ENCODE data around the gene REN. TPM values are rescaled to one million over a fixed set of nuclear protein-coding genes. Genes with fewer than 3 reads are reported as not detected.
A peak's percentile ranks its signal among the peaks of the same experiment; 100 is the strongest.

REN gene
- total and polyA plus RNA-seq, 2 donors (not counting 3 experiments of a cell fraction or from before 2014, with no cell fraction given) = 0.11 TPM; not detected in 1

- H3K4me2 ChIP-seq (ENCODE audit: insufficient read depth, low read length) = no peak overlapping the region
- intact Hi-C loops (cut with micrococcal nuclease) = no loop called here
Measured at GRCh38 chr1:204174958-204175357, 8.8 kb upstream of the REN start.

GRCh38 chr1:204172404-204173029 is 6.4 kb upstream of the REN start:
- no peak overlapping the region for H3K4me3 ChIP-seq (replicated peaks in 1 of 3; ENCODE audit: insufficient read depth in 1 of 3, low read depth in 1 of 3, low read length in 3 of 3)
- no peak for FAIRE-seq
- no peaks in the 10 kb centered on the region for H3K27me3 ChIP-seq (ENCODE audit: control insufficient read depth in 2 of 2, insufficient read depth in 2 of 2, low read length in 2 of 2)
- H3K79me2 ChIP-seq (ENCODE audit: control insufficient read depth, insufficient read depth, low read length) = no peaks in the 10 kb centered on the region
- no peak overlapping the region for H3K4me2 ChIP-seq (ENCODE audit: insufficient read depth, low read length)
- ChIA-PET CTCF (interaction anchor here (0.7 to 26.7 kb wide), 11 partner anchors 8 to 635 kb away, joined by 3 to 770 read pairs (median 3); partner anchors contain the start of genes ETNK2, GOLT1A and PLEKHA6), POLR2A (no interaction called here)
- dilution Hi-C loops (cut with MboI; ENCODE audit: extremely low pct_ligation_motif_present, low sequenced_read_pairs) = loop anchor here (25.0 kb wide), 1 partner anchor 165 kb away; no protein-coding TSS in a partner anchor
- TF ChIP-seq EZH2 (IDR thresholded peaks at IDR 0.05; ENCODE audit: borderline replicate concordance, low read depth, low read length, severe bottlenecking) (no peak), GATA2 (IDR thresholded peaks at IDR 0.05; ENCODE audit: insufficient read depth, insufficient read length, low read depth, low read length) (no peak), CTCF (IDR thresholded peaks at IDR 0.05; ENCODE audit: extremely low read depth in 1 of 2, insufficient read depth in 1 of 2, low read depth in 1 of 2, low read length in 2 of 2) (no peak), JUN (IDR thresholded peaks at IDR 0.05; ENCODE audit: borderline replicate concordance, insufficient read depth, insufficient read length, low read depth) (no peak), MYC (IDR thresholded peaks at IDR 0.05; ENCODE audit: low read depth, low read length) (no peak), FOS (IDR thresholded peaks at IDR 0.05; ENCODE audit: borderline replicate concordance, insufficient read depth, low read length) (no peak), POLR2A (IDR thresholded peaks at IDR 0.05; ENCODE audit: low read depth, low read length) (no peak), MAX (IDR thresholded peaks at IDR 0.05; ENCODE audit: insufficient read depth, insufficient read length) (no peak), POLR2AphosphoS5 (IDR thresholded peaks at IDR 0.05; ENCODE audit: insufficient read depth, low read depth, low read length) (no peak)
- H3K36me3 ChIP-seq (ENCODE audit: control insufficient read depth in 2 of 2, extremely low read depth in 1 of 2, insufficient read depth in 2 of 2, low read length in 2 of 2) = no peaks in the 10 kb centered on the region
- H3K9me1 ChIP-seq (replicated peaks; ENCODE audit: control insufficient read depth, extremely low read depth, insufficient read depth, low read length) = no peaks in the 10 kb centered on the region
- H4K20me1 ChIP-seq (replicated peaks; ENCODE audit: control insufficient read depth, extremely low read depth, insufficient read depth, low read length) = no peaks in the 10 kb centered on the region
- BruUV-seq (replicated peaks) = no TSS peak
- H3K27ac ChIP-seq (ENCODE audit: insufficient read depth, low read depth, low read length) = peak overlapping the region; percentile 48
- intact Hi-C loops (cut with micrococcal nuclease) = loop anchor here (1.0 kb wide), 2 partner anchors 19 to 26 kb away; no protein-coding TSS in a partner anchor
- H3K4me1 ChIP-seq (ENCODE audit: control insufficient read depth, extremely low read depth, insufficient read depth, low read length) = peaks cover 23% of the 10 kb centered on the region
- peak overlapping the region; percentile 54 for H2AFZ ChIP-seq (ENCODE audit: low read depth, low read length)
- H3K9me3 ChIP-seq (replicated peaks; ENCODE audit: control insufficient read depth, insufficient read depth, low read length) = peaks cover 3% of the 10 kb centered on the region
- peak; percentile 13 for DNase-seq (ENCODE audit: low read depth, low spot score)
- no peak overlapping the region for H3K9ac ChIP-seq (replicated peaks; ENCODE audit: extremely low read depth, insufficient read depth, low read length)

More at GRCh38 chr1:204174958-204175357, 8.8 kb upstream of the REN start:
- Histone ChIP-seq H4K20me1 (replicated peaks; ENCODE audit: control insufficient read depth, extremely low read depth, insufficient read depth, low read length) (no peaks in the 10 kb centered on the region), H3K4me3 (replicated peaks in 1 of 3; ENCODE audit: insufficient read depth in 1 of 3, low read depth in 1 of 3, low read length in 3 of 3) (no peak overlapping the region), H3K9ac (replicated peaks; ENCODE audit: extremely low read depth, insufficient read depth, low read length) (no peak overlapping the region), H3K27me3 (ENCODE audit: control insufficient read depth in 2 of 2, insufficient read depth in 2 of 2, low read length in 2 of 2) (no peaks in the 10 kb centered on the region), H3K36me3 (ENCODE audit: control insufficient read depth in 2 of 2, extremely low read depth in 1 of 2, insufficient read depth in 2 of 2, low read length in 2 of 2) (no peaks in the 10 kb centered on the region), H3K79me2 (ENCODE audit: control insufficient read depth, insufficient read depth, low read length) (no peaks in the 10 kb centered on the region), H3K27ac (ENCODE audit: insufficient read depth, low read depth, low read length) (no peak overlapping the region), H3K9me3 (replicated peaks; ENCODE audit: control insufficient read depth, insufficient read depth, low read length) (no peaks in the 10 kb centered on the region), H3K9me1 (replicated peaks; ENCODE audit: control insufficient read depth, extremely low read depth, insufficient read depth, low read length) (no peaks in the 10 kb centered on the region), H2AFZ (ENCODE audit: low read depth, low read length) (no peak overlapping the region), H3K4me1 (ENCODE audit: control insufficient read depth, extremely low read depth, insufficient read depth, low read length) (peaks cover 24% of the 10 kb centered on the region)
- DNase-seq (ENCODE audit: low read depth, low spot score) = no peak
- dilution Hi-C loops (cut with MboI; ENCODE audit: extremely low pct_ligation_motif_present, low sequenced_read_pairs) = loop anchor here (25.0 kb wide), 1 partner anchor 162 kb away; no protein-coding TSS in a partner anchor
- no peak for FAIRE-seq
- POLR2A ChIA-PET = no interaction called here
- no TSS peak for BruUV-seq (replicated peaks)
- TF ChIP-seq FOS (IDR thresholded peaks at IDR 0.05; ENCODE audit: borderline replicate concordance, insufficient read depth, low read length) (no peak), MYC (IDR thresholded peaks at IDR 0.05; ENCODE audit: low read depth, low read length) (no peak), POLR2A (IDR thresholded peaks at IDR 0.05; ENCODE audit: low read depth, low read length) (no peak), JUN (IDR thresholded peaks at IDR 0.05; ENCODE audit: borderline replicate concordance, insufficient read depth, insufficient read length, low read depth) (no peak), POLR2AphosphoS5 (IDR thresholded peaks at IDR 0.05; ENCODE audit: insufficient read depth, low read depth, low read length) (no peak)
- CTCF ChIA-PET = interaction anchor here (26.7 kb wide), 1 partner anchor 27 kb away, joined by 770 read pairs; no protein-coding TSS in a partner anchor

All from endothelial cell of umbilical vein (primary cell).